GM19035 (cell line): ENCODE results near the gene ZNF552.
A peak's percentile ranks its signal among the peaks of the same experiment; 100 is the strongest.
"Not testable (repeated sequence)": the region's sequence is repeated elsewhere in the genome, so short reads cannot be mapped to it uniquely, and the experiment has no call there.

Source experiments
- ATAC-seq: cut with Tn5 transposase; IDR thresholded peaks from one replicate; pipeline ENCODE4 v1.9.1; 2021; ENCODE audit not compliant: unreplicated experiment

Gene ZNF552

DNA sequence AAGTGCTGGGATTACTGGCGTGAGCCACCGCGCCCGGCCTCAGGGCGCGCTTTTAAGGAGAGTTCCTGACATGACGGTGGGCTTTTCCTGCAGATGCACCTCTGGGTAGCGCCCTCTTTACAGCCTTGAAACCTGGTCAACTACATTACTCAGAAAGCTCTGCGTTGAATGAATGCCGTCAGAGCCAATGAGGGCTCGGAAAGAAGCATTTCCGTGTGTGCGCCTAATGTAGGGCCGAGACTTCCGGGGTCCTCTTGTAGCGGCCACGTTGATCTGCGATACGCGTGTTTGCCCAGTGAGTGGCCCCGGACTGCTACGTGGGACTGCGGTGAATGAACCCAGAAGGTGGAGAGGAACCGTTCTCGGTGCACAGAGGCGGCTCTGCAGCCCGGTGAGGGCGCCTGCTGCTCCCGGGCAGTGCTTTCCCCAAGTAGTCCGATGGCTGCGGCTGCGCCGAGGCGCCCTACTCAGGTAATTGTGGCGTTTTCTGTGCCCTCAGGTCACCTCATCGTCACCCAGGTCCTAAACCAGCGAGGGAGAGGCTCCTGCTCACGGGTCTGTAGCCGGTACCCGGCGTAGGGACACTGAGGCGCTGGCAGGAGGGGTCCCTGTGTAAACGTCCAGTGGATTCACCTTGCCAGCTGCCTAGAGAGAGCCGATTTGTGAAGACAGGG, 4.9 kb upstream of the ZNF552 start:
- ATAC-seq: peak; percentile 72

DNA sequence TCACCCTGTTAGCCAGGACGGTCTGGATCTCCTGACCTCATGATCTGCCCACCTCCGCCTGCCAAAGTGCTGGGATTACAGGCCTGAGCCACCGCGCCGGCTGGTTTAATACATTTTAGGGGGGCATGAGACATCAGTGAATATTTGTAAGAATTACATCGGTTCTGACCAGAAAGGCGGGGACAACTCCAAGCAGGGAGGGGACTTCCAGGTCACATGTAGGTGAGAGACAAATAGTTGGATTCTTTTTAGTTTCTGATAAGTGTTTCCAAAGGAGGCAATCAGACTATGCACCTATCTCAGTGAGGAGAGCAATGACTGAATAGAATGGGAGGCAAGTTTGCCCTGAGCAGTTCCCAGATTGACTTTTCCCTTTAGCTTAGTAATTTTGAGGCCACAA, 3.7 kb upstream of the ZNF552 start:
- ATAC-seq: no peak

DNA sequence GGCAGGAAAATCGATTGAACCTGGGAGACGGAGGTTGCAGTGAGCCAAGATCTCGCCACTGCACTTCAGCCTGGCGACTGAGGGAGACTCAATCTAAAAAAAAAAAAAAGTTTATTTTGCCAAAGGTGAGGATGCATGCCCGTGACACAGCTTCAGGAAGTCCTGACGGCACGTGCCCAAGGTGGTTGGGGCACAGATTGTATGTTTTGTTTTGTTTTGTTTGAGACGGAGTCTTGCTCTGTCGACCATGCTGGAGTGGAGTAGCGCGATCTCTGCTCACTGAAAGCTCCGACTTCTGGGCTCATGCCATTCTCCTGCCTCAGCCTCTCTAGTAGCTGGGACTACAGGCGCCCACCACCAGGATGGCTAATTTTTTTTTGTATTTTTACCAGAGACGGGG, 3.3 kb upstream of the ZNF552 start:
- no peak for ATAC-seq

DNA sequence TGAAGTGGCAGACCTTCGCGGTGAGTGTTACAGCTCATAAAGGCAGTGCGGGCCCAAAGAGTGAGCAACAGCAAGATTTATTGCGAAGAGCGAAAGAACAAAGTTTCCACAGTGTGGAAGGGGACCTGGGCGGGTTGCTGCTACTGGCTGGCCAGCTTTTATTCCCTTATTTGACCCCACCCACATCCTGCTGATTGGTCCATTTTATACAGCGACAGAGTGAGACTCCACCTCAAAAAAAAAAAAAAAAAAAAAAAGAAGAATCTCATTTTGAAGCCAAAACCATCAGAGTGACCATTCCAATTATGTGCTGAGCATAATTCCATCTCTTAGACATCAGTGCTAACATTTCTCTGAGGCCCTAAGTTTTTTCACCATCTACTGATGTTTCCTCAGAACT, 1.9 kb upstream of the ZNF552 start:
- no peak for ATAC-seq

DNA sequence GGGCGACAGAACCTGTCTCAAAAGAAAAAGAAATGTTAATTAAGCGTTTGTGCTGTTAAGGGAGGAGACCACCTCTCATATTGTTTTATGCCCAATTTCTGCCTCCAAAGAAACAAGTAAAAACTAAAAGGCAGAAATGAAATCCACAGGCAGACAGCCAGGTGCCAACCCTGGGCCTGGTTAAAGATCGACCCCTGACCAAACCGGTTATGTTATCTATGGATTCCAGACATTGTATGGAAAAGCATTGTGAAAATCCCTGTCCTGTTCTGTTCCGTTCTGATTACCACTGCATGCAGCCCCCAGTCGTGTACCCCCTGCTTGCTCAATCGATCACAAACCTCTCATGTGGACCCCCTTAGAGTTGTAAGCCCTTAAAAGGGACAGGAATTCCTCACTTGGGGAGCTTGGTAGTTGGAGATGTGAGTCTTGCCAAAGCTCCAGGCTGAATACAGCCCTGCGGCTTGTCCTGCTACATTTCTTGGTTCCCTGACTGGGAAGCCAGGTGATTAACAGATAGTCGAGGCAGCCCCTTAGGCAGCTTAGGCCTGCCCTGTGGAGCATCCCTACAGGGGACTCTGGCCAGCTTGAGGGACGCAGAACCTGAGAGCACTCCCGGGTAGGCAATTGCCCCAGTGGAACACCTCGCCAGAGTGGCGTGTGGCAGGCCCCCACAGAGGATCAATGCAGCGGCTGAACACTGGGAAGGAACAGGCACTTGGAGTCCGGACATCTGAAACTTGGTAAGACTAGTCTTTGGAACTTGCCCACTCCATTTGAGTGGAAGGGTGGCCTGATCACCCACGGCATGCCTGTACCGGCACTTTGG, 748 bp upstream of the ZNF552 start:
- ATAC-seq: no peak

DNA sequence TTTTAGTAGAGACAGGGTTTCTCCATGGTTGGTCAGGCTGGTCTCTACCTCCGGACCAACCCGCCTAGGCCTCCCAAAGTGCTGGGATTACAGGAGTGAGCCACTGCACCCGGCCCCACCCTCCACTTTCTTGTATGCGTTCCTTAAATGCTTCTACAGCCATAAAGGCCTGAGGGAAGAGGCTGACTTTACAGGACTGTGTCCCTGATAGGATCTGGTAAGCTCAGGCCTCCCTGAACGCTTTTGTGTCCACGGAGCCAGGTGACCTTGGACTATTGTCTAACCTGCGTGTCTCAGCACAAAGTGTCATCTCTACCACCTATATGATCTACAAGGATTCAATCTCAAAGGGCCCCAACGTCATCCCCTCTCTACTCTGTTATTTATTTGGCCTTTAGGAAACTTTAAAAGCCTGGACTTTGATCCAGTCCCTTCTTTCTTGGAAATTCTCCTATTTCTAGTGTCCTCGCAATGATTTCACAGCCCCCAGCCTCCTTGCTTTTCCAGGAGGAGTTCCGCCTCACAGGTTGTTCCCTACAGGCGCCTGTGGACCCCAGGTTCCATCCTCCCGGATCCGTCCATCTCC, 701 bp downstream of the ZNF552 start:
- ATAC-seq: no peak

DNA sequence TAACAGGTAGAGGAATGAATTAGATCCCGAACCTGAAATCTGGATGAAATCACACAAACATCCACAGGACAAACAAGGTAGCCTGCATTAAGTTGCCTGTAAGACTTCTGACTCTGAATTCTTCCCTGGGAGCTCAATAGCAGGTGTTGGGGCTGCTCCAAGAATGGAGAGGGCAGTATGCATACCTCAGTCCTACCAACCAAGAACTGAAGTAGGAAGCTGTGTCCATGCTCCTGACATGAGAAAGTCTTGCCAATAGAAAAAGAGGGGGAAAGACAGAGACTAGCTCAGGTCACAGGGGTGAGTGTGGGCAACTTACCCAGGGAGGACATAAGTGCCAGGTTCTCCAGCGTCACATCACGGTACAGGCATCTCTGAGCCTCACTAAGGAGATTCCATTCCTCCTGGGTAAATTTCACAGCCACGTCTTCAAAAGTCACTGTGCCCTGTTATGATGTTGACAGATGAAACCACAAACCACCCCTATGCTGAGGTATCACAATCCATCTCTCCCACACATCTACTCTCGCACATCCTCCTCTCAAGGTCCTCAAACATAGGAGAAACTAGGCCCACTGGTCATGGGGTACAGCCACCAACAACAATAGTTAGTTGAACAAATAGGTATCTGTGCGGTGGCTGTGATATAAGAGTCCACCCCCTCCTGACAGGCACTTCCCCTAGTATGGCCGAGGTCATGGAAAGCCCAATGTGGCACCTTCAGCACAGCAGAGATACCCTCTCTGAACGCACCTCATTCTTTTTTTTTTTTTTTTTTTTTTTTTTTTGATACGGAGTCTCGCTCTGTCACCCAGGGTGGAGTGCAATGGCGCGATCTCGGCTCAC, 1.5 kb downstream of the ZNF552 start:
- not testable (repeated sequence) for ATAC-seq

DNA sequence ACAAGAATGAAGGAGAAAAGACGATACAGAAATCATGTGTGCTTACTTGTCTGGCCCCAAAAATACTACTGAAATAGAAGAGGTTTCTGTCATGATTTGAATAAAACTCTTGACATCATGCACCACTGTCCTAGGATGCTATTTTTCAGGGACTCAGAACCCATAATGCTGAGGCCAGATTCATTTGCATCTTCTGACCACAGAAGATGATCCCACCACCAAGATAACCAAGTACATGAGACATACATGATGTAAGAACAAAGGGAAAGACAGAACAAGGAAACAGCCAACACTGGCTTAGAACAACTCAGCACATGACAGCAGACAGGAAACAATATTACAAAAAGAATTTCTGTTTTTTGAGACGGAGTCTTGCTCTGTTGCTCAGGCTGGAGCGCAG, 2.5 kb downstream of the ZNF552 start:
- no peak for ATAC-seq

DNA sequence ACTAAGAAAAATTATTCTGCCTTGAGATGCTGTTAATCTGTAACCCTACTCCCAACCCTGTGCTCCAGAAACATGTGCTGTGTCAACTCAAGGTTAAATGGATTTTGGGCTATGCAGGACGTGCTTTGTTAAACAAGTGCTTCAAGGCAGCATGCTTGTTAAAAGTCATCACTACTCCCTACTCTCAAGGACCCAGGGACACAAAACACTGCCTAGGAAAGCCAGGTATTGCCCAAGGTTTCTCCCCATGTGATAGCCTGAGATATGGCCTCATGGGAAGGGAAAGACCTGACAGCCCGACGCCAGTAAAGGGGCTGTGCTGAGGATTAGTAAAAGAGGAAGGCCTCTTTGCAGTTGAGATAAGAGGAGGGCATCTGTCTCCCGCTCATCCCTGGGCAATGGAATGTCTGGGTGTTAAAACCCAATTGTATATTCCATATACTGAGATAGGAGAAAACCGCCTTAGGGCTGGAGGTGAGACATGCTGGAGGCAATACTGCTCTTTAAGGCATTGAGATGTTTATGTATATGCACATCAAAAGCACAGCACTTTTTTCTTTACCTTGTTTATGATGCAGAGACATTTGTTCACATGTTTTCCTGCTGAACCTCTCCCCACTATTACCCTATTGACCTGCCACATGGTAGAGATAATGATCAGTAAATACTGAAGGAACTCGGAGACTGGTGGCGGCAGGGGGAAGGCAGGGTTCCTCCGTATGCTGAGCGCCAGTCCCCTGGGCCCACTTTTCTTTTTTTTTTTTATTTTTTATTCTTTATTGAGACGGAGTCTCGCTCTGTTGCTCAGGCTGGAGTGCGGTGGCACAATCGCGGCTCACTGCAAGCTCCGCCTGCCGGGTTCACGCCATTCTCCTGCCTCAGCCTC, 4.1 kb downstream of the ZNF552 start:
- ATAC-seq: not testable (repeated sequence)

DNA sequence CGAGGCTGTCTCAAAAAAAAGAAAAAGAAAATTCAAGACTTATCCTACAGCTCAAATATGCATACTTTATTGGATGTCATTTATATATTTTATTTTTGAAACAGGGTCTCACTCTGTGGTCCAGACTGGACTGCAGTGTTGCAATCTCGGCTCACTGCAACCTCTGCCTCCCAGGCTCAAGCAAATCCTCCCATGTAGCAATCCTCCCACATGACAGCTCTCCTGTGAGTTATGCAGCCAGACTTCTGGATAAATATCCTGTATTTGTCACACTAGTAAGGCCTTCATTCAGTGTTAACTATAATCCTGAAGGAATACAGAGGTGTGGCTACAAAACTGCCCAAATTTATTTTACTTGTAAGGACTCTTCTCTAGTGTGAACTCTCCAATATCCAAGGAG, 7.2 kb downstream of the ZNF552 start:
- no peak for ATAC-seq

DNA sequence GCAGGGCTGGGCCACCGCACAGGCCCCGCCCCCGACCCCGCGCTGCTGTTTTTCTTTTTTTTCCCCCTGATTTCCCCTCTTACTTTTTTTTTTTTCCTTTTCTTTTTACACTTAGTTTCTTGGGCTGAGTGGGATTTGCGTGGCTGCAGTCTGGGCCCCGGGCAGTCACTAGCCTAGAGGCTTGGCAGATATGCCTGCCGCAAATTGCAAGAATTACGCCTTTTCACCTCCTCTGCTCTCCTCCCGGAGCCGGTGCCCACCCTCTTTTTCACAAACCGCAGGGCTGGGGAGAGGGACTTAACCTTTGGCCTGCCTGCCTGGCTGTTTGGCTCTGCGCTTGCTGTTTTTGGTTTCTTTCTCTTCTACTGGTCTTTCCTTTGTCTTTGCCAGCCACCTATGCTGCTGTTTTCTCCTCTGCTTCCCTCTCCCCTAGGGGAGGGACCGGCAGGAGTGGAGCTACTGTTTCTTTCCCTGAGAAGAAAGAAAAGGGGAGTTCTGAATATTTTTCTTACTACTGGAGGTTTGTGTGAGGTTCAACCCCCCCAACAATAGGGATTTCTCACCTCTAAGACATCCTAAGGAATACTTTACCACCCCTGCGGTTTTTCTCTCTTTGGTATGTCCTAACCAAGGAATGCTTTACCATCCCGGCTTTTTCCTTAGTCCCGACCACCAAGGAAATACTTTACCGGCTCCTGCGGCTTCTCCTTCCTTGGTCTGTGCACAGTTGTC, 11.0 kb downstream of the ZNF552 start:
- no peak for ATAC-seq

DNA sequence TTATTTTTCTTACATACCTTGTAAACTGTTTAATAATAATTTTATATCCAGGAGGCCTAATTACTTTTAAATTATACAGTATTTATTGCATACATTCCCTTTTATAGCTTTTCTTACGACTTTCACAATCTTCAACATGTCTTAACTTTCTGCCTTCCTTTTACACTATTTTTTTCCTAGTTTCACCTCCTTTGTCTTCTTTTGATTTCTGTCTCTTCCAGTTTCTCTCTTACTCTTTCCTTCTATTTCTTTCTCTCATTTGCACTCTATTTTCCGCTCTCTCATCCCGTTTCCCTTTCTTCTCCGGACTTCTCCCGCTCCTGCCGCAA, 11.5 kb downstream of the ZNF552 start:
- no peak for ATAC-seq

DNA sequence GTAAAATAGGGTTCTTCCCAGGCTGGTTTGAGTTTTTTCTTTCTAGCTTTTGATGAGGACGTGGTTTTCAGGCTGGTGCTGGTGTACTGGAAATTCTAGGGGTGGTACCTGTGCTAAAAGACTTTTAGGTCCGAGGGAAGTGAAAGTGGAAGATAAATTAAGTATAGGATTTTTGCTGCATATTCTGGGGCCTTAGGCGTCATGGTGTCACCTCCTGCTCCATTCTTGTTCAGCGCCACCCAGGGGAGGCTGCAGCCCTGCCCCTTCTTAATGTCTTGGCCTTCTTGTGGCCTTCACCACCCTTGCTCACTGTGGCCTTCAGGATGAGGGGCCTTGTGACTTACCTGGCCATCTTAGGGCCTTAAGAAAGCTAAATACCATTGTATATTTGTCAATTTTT, 12.4 kb downstream of the ZNF552 start:
- ATAC-seq: no peak

DNA sequence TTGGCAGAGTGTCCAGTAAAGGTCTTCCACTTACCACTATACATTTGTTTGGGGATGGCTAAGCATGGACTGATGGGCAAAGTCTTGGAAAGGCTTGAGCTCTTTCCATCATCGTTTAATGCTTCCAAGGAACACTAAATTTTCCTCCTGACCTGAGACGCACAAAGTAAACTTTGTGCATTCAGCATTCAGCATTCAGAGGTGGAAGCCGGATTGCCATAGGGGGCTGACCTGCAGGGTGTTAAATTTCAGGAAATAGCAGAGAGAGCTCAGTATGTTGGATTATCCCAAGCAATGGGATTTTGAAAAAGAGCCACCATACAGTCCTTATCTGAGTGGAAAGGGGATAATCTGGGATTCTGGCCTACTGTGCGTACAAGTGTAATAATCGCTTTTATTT, 14.0 kb downstream of the ZNF552 start:
- ATAC-seq: no peak

DNA sequence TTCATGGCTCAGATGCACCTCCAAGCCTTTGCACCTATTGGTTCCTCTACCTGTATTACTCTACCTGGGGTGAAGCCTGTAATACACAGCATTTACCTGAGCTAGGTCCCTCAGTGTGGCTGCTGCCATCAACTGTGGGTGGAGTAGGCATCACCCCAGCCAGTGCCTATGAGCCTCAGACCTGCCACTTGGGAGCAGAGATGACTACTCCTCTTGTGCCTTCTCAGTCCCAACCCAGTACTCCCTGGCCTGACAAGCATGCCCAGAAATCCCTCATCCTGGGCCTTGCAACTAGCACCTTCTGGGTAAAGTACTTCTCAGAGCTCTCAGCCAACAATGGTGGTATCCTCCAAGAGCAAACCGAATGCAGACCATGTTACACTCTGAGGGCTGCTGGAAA, 18.1 kb downstream of the ZNF552 start:
- not testable (repeated sequence) for ATAC-seq

DNA sequence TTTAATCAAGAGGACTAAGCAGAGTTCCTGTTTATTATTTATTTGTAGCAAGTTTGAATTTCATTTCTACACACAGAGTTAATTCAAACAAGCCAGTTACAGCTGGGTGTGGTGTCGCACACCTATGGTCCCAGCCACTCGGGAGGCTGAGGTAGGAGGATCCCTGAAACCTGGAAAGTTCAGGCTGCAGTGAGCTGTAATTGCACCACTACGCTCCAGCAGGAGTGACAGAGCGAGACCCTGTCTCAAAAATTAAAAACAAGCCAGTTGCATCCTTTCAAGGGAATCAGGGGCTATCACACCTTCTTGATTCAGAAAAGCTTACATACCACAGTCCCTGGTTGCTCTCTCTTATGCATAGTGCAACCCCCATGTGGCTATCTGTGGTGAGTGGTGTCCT, 25.4 kb downstream of the ZNF552 start:
- no peak for ATAC-seq

DNA sequence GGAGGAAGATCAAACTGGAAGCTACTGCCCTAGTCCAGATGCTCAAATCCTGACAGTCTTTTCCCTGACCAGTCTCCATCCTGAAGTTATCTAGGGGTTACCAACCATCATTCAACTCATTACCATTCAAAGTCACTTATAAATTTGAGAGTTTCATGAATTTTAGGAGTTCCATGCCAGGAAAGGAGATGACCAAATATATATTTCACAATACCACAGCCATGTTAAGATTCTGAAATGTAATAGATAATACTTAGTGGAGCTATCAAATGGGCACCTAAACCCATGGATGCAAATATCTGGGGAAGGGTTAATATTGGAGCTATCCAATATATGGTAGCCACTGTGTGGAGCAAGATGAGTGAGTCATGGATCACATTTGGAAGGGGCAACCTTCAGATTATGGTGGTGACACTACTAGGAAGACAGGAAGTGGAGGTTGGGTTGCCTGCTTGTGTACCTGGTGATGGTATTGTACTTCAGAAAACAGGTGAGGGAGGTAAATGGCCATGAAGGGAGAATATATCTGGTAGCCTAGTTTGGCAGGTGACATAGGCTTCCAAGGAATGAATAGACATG, 26.5 kb downstream of the ZNF552 start:
- no peak for ATAC-seq

DNA sequence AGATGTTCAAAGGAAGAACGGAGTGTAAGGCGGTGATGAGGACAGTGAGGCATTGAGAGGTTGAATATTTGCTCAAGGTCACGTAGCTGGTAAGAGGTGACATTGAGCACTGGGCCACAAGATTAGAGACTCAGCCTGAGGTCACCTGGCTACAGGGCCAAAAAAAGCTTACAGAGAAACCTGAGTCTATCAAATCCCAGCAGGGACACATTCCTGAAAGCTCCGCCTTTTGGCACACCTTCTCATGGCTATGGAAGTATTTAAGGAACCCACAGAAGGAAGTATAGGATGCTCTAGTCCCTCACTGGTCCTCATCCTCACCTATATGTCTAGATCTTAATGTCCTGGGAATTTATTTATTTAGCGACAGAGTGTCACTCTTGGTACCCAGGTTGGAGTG, 27.8 kb downstream of the ZNF552 start:
- ATAC-seq: no peak

DNA sequence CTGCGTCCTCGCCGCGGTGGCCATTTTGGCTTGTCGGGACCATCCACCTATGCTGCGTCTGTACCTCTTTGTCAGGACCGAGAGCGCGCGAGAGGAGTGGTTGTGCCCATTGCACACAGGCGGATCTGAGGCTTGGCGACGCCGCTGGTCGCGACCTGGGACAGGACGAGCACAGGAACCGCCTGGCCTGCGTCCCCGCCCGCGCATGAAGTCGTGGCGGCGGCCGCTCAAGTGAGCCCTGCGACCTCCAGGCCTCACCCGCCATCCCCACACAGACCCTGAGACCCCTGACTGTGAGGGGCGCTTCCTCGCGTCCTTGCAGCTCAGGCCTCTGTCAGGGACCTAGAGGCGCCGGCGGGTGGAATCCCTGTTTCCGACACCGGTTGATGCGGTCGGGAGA, 28.4 kb downstream of the ZNF552 start:
- no peak for ATAC-seq
